HepG2 (cell line): Measurements from ENCODE around the gene TRIM23. TPM values are rescaled to one million over a fixed set of nuclear protein-coding genes. Genes with fewer than 3 reads are reported as not detected.

Experiments
- E2F2 ChIP-seq: sonication (generic); formaldehyde crosslinking; IDR thresholded peaks from 2 replicates; pipeline ENCODE4 v1.4.0; 2020; ENCODE audit warnings: missing genetic modification reagents, borderline replicate concordance
- GTF3A ChIP-seq: sonication (generic); formaldehyde crosslinking; conservative IDR thresholded peaks from 2 replicates; pipeline ENCODE4 v1.4.0; 2020; ENCODE audit warnings: mild to moderate bottlenecking, missing genetic modification reagents
- HNF4G ChIP-seq, 2 experiments: sonication (generic) in 1 of 2; formaldehyde crosslinking in 1 of 2; IDR thresholded peaks; 2 replicates each; pipeline versions ENCODE4 v1.4.0 to v1.6.1; 2011 to 2020; ENCODE audit warnings: borderline replicate concordance in 2 of 2, low read depth in 2 of 2, mild to moderate bottlenecking in 2 of 2, low read length in 1 of 2, missing genetic modification reagents in 1 of 2, moderate library complexity in 1 of 2
- HNRNPH1 ChIP-seq: fragments of 200-400 bp; formaldehyde crosslinking; optimal IDR thresholded peaks from 2 replicates; pipeline ENCODE3; 2017; ENCODE audit warnings: mild to moderate bottlenecking, low read depth, low read length
- IKZF1 ChIP-seq: fragments of 450-650 bp; IDR thresholded peaks from 2 replicates; pipeline ENCODE4 v1.7.1; 2016
- NFKBIZ ChIP-seq: IDR thresholded peaks from 2 replicates; pipeline ENCODE4 v1.6.1; 2018; ENCODE audit warnings: missing genetic modification reagents, missing compliant biosample characterization
- NRL ChIP-seq: sonication (generic); formaldehyde crosslinking; IDR thresholded peaks from 2 replicates; pipeline ENCODE4 v1.5.0; 2020; ENCODE audit warnings: missing genetic modification reagents, mild to moderate bottlenecking, moderate library complexity, borderline replicate concordance
- SOX6 ChIP-seq, 2 experiments: fragments of 450-650 bp in 1 of 2; sonication (generic) in 1 of 2; formaldehyde crosslinking in 1 of 2; IDR thresholded peaks; 2 replicates each; pipeline versions ENCODE4 v1.4.0 to v1.6.1; 2017 to 2020; ENCODE audit warnings: antibody characterized with exemption in 1 of 2, mild to moderate bottlenecking in 1 of 2, missing genetic modification reagents in 1 of 2
- SPEN ChIP-seq: sonication (generic); formaldehyde crosslinking; IDR thresholded peaks from 2 replicates; pipeline ENCODE4 v1.5.1; 2020; ENCODE audit warnings: low read depth, mild to moderate bottlenecking, missing genetic modification reagents
- STAT5B ChIP-seq: sonication (generic); formaldehyde crosslinking; IDR thresholded peaks from 2 replicates; pipeline ENCODE4 v1.4.0; 2020; ENCODE audit warnings: missing genetic modification reagents
- TARDBP ChIP-seq: sonication (generic); formaldehyde crosslinking; IDR thresholded peaks from 2 replicates; pipeline ENCODE4 v1.8.0; 2022; ENCODE audit warnings: mild to moderate bottlenecking, missing genetic modification reagents
- ZNF335 ChIP-seq: sonication (generic); formaldehyde crosslinking; IDR thresholded peaks from 2 replicates; pipeline ENCODE4 v1.4.0; 2020; ENCODE audit warnings: missing genetic modification reagents
- ZNF605 ChIP-seq: sonication (generic); formaldehyde crosslinking; IDR thresholded peaks from 2 replicates; pipeline ENCODE4 v1.8.0; 2022; ENCODE audit warnings: mild to moderate bottlenecking, missing genetic modification reagents
- ZNF687 ChIP-seq: sonication (generic); formaldehyde crosslinking; IDR thresholded peaks from 2 replicates; pipeline ENCODE4 v1.5.1; 2020; ENCODE audit warnings: mild to moderate bottlenecking, missing genetic modification reagents, moderate library complexity
- ZNF770 ChIP-seq: sonication (generic); formaldehyde crosslinking; IDR thresholded peaks from 2 replicates; pipeline ENCODE4 v1.5.0; 2020; ENCODE audit warnings: mild to moderate bottlenecking, missing genetic modification reagents
- ZNF775 ChIP-seq: sonication (generic); formaldehyde crosslinking; IDR thresholded peaks from 2 replicates; pipeline ENCODE4 v1.4.0; 2020; ENCODE audit warnings: missing genetic modification reagents, mild to moderate bottlenecking, moderate library complexity, borderline replicate concordance
- polyA plus RNA-seq, 8 experiments: library from polyadenylated mRNA; depleted of rRNA in 3 of 8; stranded (reverse) in 7 of 8; unstranded in 1 of 8; fragments of >200 nt; fragmentation: Illumina TruSeq in 4 of 8; extraction: Trizol in 4 of 8; gene quantifications; 2 replicates each; pipeline versions ENCODE4 v1.2.1 to v1.2.3, GENCODE V29; 2011 to 2016; ENCODE audit warnings: low read depth in 4 of 8, missing spikeins in 1 of 8, mixed read lengths in 1 of 8; ENCODE audit not compliant: insufficient read depth in 1 of 8
- total RNA-seq, 5 experiments: library from RNA; depleted of rRNA; stranded (reverse); fragments of >200 nt; fragmentation: Illumina TruSeq; extraction: Trizol; gene quantifications; 2 replicates each; pipeline ENCODE4 v1.2.3, GENCODE V29; 2016; ENCODE audit warnings: low read depth in 1 of 5

The TRIM23 gene
- total and polyA plus RNA-seq, 2 of the 13 experiments (the other 11 are each of a cell fraction or from before 2014, with no cell fraction given) = 4.6 to 11.4 TPM

GRCh38 chr5:65562731-65563701 lies 61.1 kb downstream of the TRIM23 start, which contains the start of the genes CENPK and PPWD1 (continued):
- TF ChIP-seq ZNF687 (CRISPR knock-in tag) (peak; percentile 90), ZNF605 (CRISPR knock-in tag) (peak; percentile 94), HNRNPH1 (no peak), SPEN (CRISPR knock-in tag) (peak; percentile 77), E2F2 (peak; percentile 48; the same call in 1 of the 2 replicates), NRL (no peak; the same call in 1 of the 2 replicates), HNF4G (IDR thresholded peaks at IDR 0.05; ENCODE audit: borderline replicate concordance, low read depth, low read length) (no peak), HNF4G (CRISPR knock-in tag; IDR thresholded peaks at IDR 0.05; ENCODE audit: borderline replicate concordance, low read depth) (peak; percentile 36; the same call in 1 of the 2 replicates), STAT5B (0 out of 2 replicates have a peak, but pooled peaks have one; percentile 26), ZNF335 (CRISPR knock-in tag) (no peak), ZNF775 (no peak; the same call in 1 of the 2 replicates), ZNF770 (CRISPR knock-in tag) (peak; percentile 48; the same call in 1 of the 2 replicates), IKZF1 (no peak), NFKBIZ (CRISPR knock-in tag) (no peak), GTF3A (CRISPR knock-in tag) (no peak), SOX6 (IDR thresholded peaks at IDR 0.05) (no peak), SOX6 (CRISPR knock-in tag; IDR thresholded peaks at IDR 0.05) (peak; percentile 28; the same call in 1 of the 2 replicates), TARDBP (peak; percentile 49; the same call in 1 of the 2 replicates)
